Natural killer cell treated with Interleukin-12 subunit alpha and Interleukin-12 subunit beta and Interleukin-15 and Interleukin-18, amount 100 ng/mL, for 72 hours (primary cell): ENCODE data around the gene ZNF408. TPM values are rescaled to one million over a fixed set of nuclear protein-coding genes. Genes with fewer than 3 reads are reported as not detected.
"Not testable (repeated sequence)": the region's sequence is repeated elsewhere in the genome, so short reads cannot be mapped to it uniquely, and the experiment has no call there.

Source experiments
- ATAC-seq, 2 donors: fragments of 150-1000 bp; cut with Tn5 transposase in 1 of 2; sonication (Bioruptor Pico), chemical (Tn5 transposase) in 1 of 2; 2 replicates each; pipeline ENCODE4 v1.10.0; 2021
- DNase-seq: peaks from one replicate; pipeline ENCODE4 v3.0.0; 2022; ENCODE audit warnings: low spot score
- H3K27ac Mint-ChIP-seq, 2 donors: 1 replicate in 1 of 2; 2 replicates in 1 of 2; pipeline ENCODE4 v1.8.0; 2022; ENCODE audit warnings: mixed read lengths in 2 of 2, mild to moderate bottlenecking in 1 of 2, moderate library complexity in 1 of 2
- H3K27me3 Mint-ChIP-seq, 2 donors: 1 replicate in 1 of 2; 2 replicates in 1 of 2; pipeline ENCODE4 v1.8.0; 2022; ENCODE audit warnings: mixed read lengths in 2 of 2
- H3K36me3 Mint-ChIP-seq: one replicate; pipeline ENCODE4 v1.8.0; 2022; ENCODE audit warnings: mixed read lengths
- H3K4me1 Mint-ChIP-seq, 2 donors: 1 replicate in 1 of 2; 2 replicates in 1 of 2; pipeline ENCODE4 v1.8.0; 2022; ENCODE audit warnings: low read depth in 2 of 2, mixed read lengths in 2 of 2, mild to moderate bottlenecking in 1 of 2
- H3K4me3 Mint-ChIP-seq: one replicate; pipeline ENCODE4 v1.8.0; 2022; ENCODE audit warnings: mixed read lengths
- H3K9me3 Mint-ChIP-seq: 2 replicates; pipeline ENCODE4 v1.8.0; 2022; ENCODE audit warnings: mixed read lengths
- total RNA-seq, 2 donors: library from RNA; stranded (reverse); gene quantifications; one replicate each; pipeline ENCODE4 v1.2.3, GENCODE V29; 2022

ZNF408 gene
- total RNA-seq, 2 donors from 2014 or later = 14.4 to 15.0 TPM

GRCh38 chr11:46695345-46696211 lies 5.3 kb upstream of the ZNF408 start:
- peak overlapping the region in 1 of 2 donors; percentile 80 for H3K27ac Mint-ChIP-seq

GRCh38 chr11:46696212-46696558 lies 4.6 kb upstream of the ZNF408 start:
- Mint-ChIP-seq H3K4me1 (peaks cover 24 to 31% of the 10 kb centered on the region in 2 donors), H3K27ac (peak overlapping the region in 1 of 2 donors; percentile 65)

More at GRCh38 chr11:46695345-46696211, 5.3 kb upstream of the ZNF408 start:
- H3K4me3 Mint-ChIP-seq = no peak overlapping the region
- DNase-seq (no peak), ATAC-seq (no peak)
- no peaks in the 10 kb centered on the region for H3K27me3 Mint-ChIP-seq
- H3K36me3 Mint-ChIP-seq = no peaks in the 10 kb centered on the region
- no peaks in the 10 kb centered on the region for H3K9me3 Mint-ChIP-seq
- peaks cover 23 to 28% of the 10 kb centered on the region in 2 donors for H3K4me1 Mint-ChIP-seq

GRCh38 chr11:46697303-46697702 lies 3.5 kb upstream of the ZNF408 start:
- Mint-ChIP-seq H3K4me1 (peaks cover 33 to 38% of the 10 kb centered on the region in 2 donors), H3K4me3 (no peak overlapping the region), H3K27ac (peak overlapping the region; percentile 8 to 97), H3K36me3 (no peaks in the 10 kb centered on the region), H3K27me3 (no peaks in the 10 kb centered on the region), H3K9me3 (no peaks in the 10 kb centered on the region)
- ATAC-seq (no peak), DNase-seq (no peak)

More at GRCh38 chr11:46696212-46696558, 4.6 kb upstream of the ZNF408 start:
- H3K9me3 Mint-ChIP-seq = no peaks in the 10 kb centered on the region
- DNase-seq (no peak), ATAC-seq (no peak)
- no peak overlapping the region for H3K4me3 Mint-ChIP-seq
- H3K27me3 Mint-ChIP-seq = no peaks in the 10 kb centered on the region
- no peaks in the 10 kb centered on the region for H3K36me3 Mint-ChIP-seq

GRCh38 chr11:46697723-46698122 lies 3.1 kb upstream of the ZNF408 start:
- Mint-ChIP-seq H3K9me3 (no peaks in the 10 kb centered on the region), H3K27me3 (no peaks in the 10 kb centered on the region), H3K4me1 (peaks cover 37 to 42% of the 10 kb centered on the region in 2 donors), H3K4me3 (no peak overlapping the region), H3K27ac (peak overlapping the region; percentile 8 to 97), H3K36me3 (no peaks in the 10 kb centered on the region)
- ATAC-seq (no peak), DNase-seq (no peak)

GRCh38 chr11:46698597-46698996 lies 2.2 kb upstream of the ZNF408 start:
- DNase-seq (no peak), ATAC-seq (no peak)
- Mint-ChIP-seq H3K4me1 (peaks cover 43 to 48% of the 10 kb centered on the region in 2 donors), H3K36me3 (no peaks in the 10 kb centered on the region), H3K9me3 (no peaks in the 10 kb centered on the region), H3K27me3 (no peaks in the 10 kb centered on the region), H3K27ac (peak overlapping the region; percentile 93 to 97), H3K4me3 (peak overlapping the region; percentile 93)

GRCh38 chr11:46701078-46701654 lies 335 bp downstream of the ZNF408 start:
- no peak for ATAC-seq
- peak overlapping the region; percentile 93 for H3K4me3 Mint-ChIP-seq
- peaks cover 35 to 39% of the 10 kb centered on the region in 2 donors for H3K4me1 Mint-ChIP-seq
- DNase-seq = no peak
- H3K36me3 Mint-ChIP-seq = no peaks in the 10 kb centered on the region
- no peaks in the 10 kb centered on the region for H3K27me3 Mint-ChIP-seq
- peak overlapping the region; percentile 93 to 97 for H3K27ac Mint-ChIP-seq
- no peaks in the 10 kb centered on the region for H3K9me3 Mint-ChIP-seq

- ATAC-seq = no peak
These were observed 4.3 kb downstream of the ZNF408 start for GRCh38 chr11:46705070-46705688.

GRCh38 chr11:46706886-46707285 lies 6.1 kb downstream of the ZNF408 start:
- ATAC-seq = no peak
- peaks cover 5% of the 10 kb centered on the region for H3K36me3 Mint-ChIP-seq
- H3K4me3 Mint-ChIP-seq = no peak overlapping the region
- H3K27ac Mint-ChIP-seq = peak overlapping the region in 1 of 2 donors; percentile 34
- no peaks in the 10 kb centered on the region for H3K27me3 Mint-ChIP-seq
- no peak for DNase-seq
- no peaks in the 10 kb centered on the region for H3K9me3 Mint-ChIP-seq
- H3K4me1 Mint-ChIP-seq = peaks cover 15 to 21% of the 10 kb centered on the region in 2 donors

More at GRCh38 chr11:46705070-46705688, 4.3 kb downstream of the ZNF408 start:
- H3K36me3 Mint-ChIP-seq = peaks cover 5% of the 10 kb centered on the region
- no peak overlapping the region for H3K27ac Mint-ChIP-seq
- DNase-seq = no peak
- H3K9me3 Mint-ChIP-seq = no peaks in the 10 kb centered on the region
- peaks cover 27 to 33% of the 10 kb centered on the region in 2 donors for H3K4me1 Mint-ChIP-seq
- no peak overlapping the region for H3K4me3 Mint-ChIP-seq
- H3K27me3 Mint-ChIP-seq = no peaks in the 10 kb centered on the region

GRCh38 chr11:46709351-46709750 lies 8.5 kb downstream of the ZNF408 start:
- not testable (repeated sequence) for ATAC-seq, H3K4me3 Mint-ChIP-seq, H3K27me3 Mint-ChIP-seq, H3K4me1 Mint-ChIP-seq, H3K27ac Mint-ChIP-seq, DNase-seq, H3K9me3 Mint-ChIP-seq, H3K36me3 Mint-ChIP-seq

GRCh38 chr11:46710821-46711269 lies 10.0 kb downstream of the ZNF408 start:
- Mint-ChIP-seq H3K27me3 (no peaks in the 10 kb centered on the region), H3K27ac (no peak overlapping the region), H3K4me3 (no peak overlapping the region), H3K9me3 (no peaks in the 10 kb centered on the region), H3K4me1 (peaks cover 4 to 8% of the 10 kb centered on the region in 2 donors), H3K36me3 (peaks cover 5% of the 10 kb centered on the region)
- ATAC-seq = peak in 1 of 2 donors; percentile 54
- DNase-seq = no peak

GRCh38 chr11:46711303-46711702 lies 10.5 kb downstream of the ZNF408 start:
- peaks cover 4 to 8% of the 10 kb centered on the region in 2 donors for H3K4me1 Mint-ChIP-seq
- H3K36me3 Mint-ChIP-seq = peaks cover 5% of the 10 kb centered on the region
- no peak overlapping the region for H3K27ac Mint-ChIP-seq
- H3K4me3 Mint-ChIP-seq = no peak overlapping the region
- no peaks in the 10 kb centered on the region for H3K27me3 Mint-ChIP-seq
- no peak for DNase-seq
- H3K9me3 Mint-ChIP-seq = no peaks in the 10 kb centered on the region
- ATAC-seq = no peak

GRCh38 chr11:46712874-46713576 lies 12.2 kb downstream of the ZNF408 start:
- H3K4me1 Mint-ChIP-seq = no peaks in the 10 kb centered on the region
- H3K9me3 Mint-ChIP-seq = no peaks in the 10 kb centered on the region
- H3K27ac Mint-ChIP-seq = no peak overlapping the region
- ATAC-seq = no peak
- no peak overlapping the region for H3K4me3 Mint-ChIP-seq
- no peaks in the 10 kb centered on the region for H3K36me3 Mint-ChIP-seq
- H3K27me3 Mint-ChIP-seq = no peaks in the 10 kb centered on the region
- no peak for DNase-seq

GRCh38 chr11:46717825-46718154 lies 17.0 kb downstream of the ZNF408 start:
- H3K4me3 Mint-ChIP-seq, H3K27ac Mint-ChIP-seq, H3K4me1 Mint-ChIP-seq, H3K9me3 Mint-ChIP-seq, H3K36me3 Mint-ChIP-seq, ATAC-seq, H3K27me3 Mint-ChIP-seq, DNase-seq: not testable (repeated sequence)
